Mucosa of rectum (tissue), 2 donors: ENCODE data around the gene SMIM32.

Experiments
- H3K27ac ChIP-seq, 2 donors: one replicate each; pipeline ENCODE4 v1.7.0; 2013; ENCODE audit warnings: inconsistent platforms in 2 of 2, low read depth in 2 of 2, low read length in 2 of 2
- H3K27me3 ChIP-seq, 2 donors: one replicate each; pipeline ENCODE4 v1.7.0; 2013; ENCODE audit warnings: low read length in 2 of 2; ENCODE audit not compliant: control insufficient read depth in 2 of 2, insufficient read depth in 2 of 2
- H3K36me3 ChIP-seq, 2 donors: one replicate each; pipeline ENCODE4 v1.7.0; 2013; ENCODE audit warnings: low read length in 2 of 2; ENCODE audit not compliant: control insufficient read depth in 2 of 2, insufficient read depth in 2 of 2
- H3K4me1 ChIP-seq, 2 donors: one replicate each; pipeline ENCODE4 v1.7.0; 2013; ENCODE audit warnings: low read length in 2 of 2, mild to moderate bottlenecking in 1 of 2; ENCODE audit not compliant: control insufficient read depth in 2 of 2, insufficient read depth in 2 of 2
- H3K4me3 ChIP-seq, 2 donors: one replicate each; pipeline ENCODE4 v1.7.0; 2013; ENCODE audit warnings: low read length in 2 of 2
- H3K9ac ChIP-seq, 2 donors: one replicate each; pipeline ENCODE4 v1.7.0; 2013; ENCODE audit warnings: low read length in 2 of 2, low read depth in 1 of 2, mild to moderate bottlenecking in 1 of 2
- H3K9me3 ChIP-seq, 2 donors: one replicate each; pipeline ENCODE4 v1.7.0; 2013; ENCODE audit warnings: low read length in 2 of 2; ENCODE audit not compliant: control insufficient read depth in 2 of 2
- donor health status: healthy.
- donor health status: Normal muscosa, but diverticular disease.

Gene SMIM32

GRCh38 chr5:136143312-136143711 lies 49.6 kb downstream of the SMIM32 start:
- Histone ChIP-seq H3K27me3 (no peaks in the 10 kb centered on the region), H3K27ac (no peak overlapping the region), H3K36me3 (no peaks in the 10 kb centered on the region), H3K4me3 (no peak overlapping the region), H3K9me3 (no peaks in the 10 kb centered on the region), H3K4me1 (peaks cover 0 to 4% of the 10 kb centered on the region in 2 donors), H3K9ac (no peak overlapping the region)

GRCh38 chr5:136141561-136141960 lies 51.4 kb downstream of the SMIM32 start:
- Histone ChIP-seq H3K4me1 (peaks cover 0 to 4% of the 10 kb centered on the region in 2 donors), H3K27ac (no peak overlapping the region), H3K9ac (no peak overlapping the region), H3K27me3 (no peaks in the 10 kb centered on the region), H3K4me3 (no peak overlapping the region), H3K36me3 (no peaks in the 10 kb centered on the region), H3K9me3 (no peaks in the 10 kb centered on the region)
